ENCODE results near the gene CNTN4. TPM values are rescaled to one million over a fixed set of nuclear protein-coding genes. Genes with fewer than 3 reads are reported as not detected.

The CNTN4 gene
- total and polyA plus RNA-seq, 4 donors, result 1.5 to 30.7 (median 5.7) TPM

- Histone ChIP-seq H3K4me3 (no peak overlapping the region), H3K9ac (ENCODE audit: insufficient read depth in 1 of 2, low read length in 2 of 2) (no peak overlapping the region), H3K4me1 (ENCODE audit: control insufficient read depth in 5 of 5, insufficient read depth in 5 of 5, low read length in 5 of 5) (peaks cover 0 to 2% (median 0%) of the 10 kb centered on the region in 5 donors), H3K27me3 (ENCODE audit: control insufficient read depth in 3 of 3, insufficient read depth in 3 of 3, low read length in 2 of 3) (no peaks in the 10 kb centered on the region), H3K27ac (ENCODE audit: low read depth in 1 of 2, low read length in 1 of 2) (no peak overlapping the region), H3K9me3 (ENCODE audit: control insufficient read depth in 4 of 4, insufficient read depth in 3 of 4, low read length in 3 of 4) (no peaks in the 10 kb centered on the region), H3K36me3 (ENCODE audit: control insufficient read depth in 4 of 4, insufficient read depth in 4 of 4, low read length in 4 of 4) (no peaks in the 10 kb centered on the region)
- ATAC-seq (ENCODE audit: insufficient read depth, low FRiP score) (no peak), DNase-seq (no peak)
- WGBS, 2 donors, result 67 to 81% methylated on average over 9 of the region's 9 CpGs
- no peak for TF ChIP-seq CTCF (IDR thresholded peaks at IDR 0.05; ENCODE audit: control extremely low read depth, extremely low read depth)
Observed at GRCh38 chr3:2978977-2979732, 880.5 kb downstream of the CNTN4 start.

- Histone ChIP-seq H3K4me3 (no peak overlapping the region), H3K27ac (ENCODE audit: low read depth in 1 of 2, low read length in 1 of 2) (no peak overlapping the region), H3K27me3 (ENCODE audit: control insufficient read depth in 3 of 3, insufficient read depth in 3 of 3, low read length in 2 of 3) (no peaks in the 10 kb centered on the region), H3K9ac (ENCODE audit: insufficient read depth in 1 of 2, low read length in 2 of 2) (no peak overlapping the region), H3K36me3 (ENCODE audit: control insufficient read depth in 4 of 4, insufficient read depth in 4 of 4, low read length in 4 of 4) (no peaks in the 10 kb centered on the region), H3K9me3 (ENCODE audit: control insufficient read depth in 4 of 4, insufficient read depth in 3 of 4, low read length in 3 of 4) (no peaks in the 10 kb centered on the region), H3K4me1 (ENCODE audit: control insufficient read depth in 5 of 5, insufficient read depth in 5 of 5, low read length in 5 of 5) (no peaks in the 10 kb centered on the region)
- 75 to 80% methylated on average over 7 of the region's 7 CpGs for WGBS, 2 donors
- DNase-seq, result peak in 1 of 3 donors; percentile 7
- TF ChIP-seq CTCF (IDR thresholded peaks at IDR 0.05; ENCODE audit: control extremely low read depth, extremely low read depth), result no peak
- ATAC-seq (ENCODE audit: insufficient read depth, low FRiP score), result no peak
Observed at GRCh38 chr3:2984005-2984830, 885.6 kb downstream of the CNTN4 start.

GRCh38 chr3:2984831-2985220 lies 886.2 kb downstream of the CNTN4 start:
- WGBS, 2 donors, result 92 to 95% methylated on average over 2 of the region's 2 CpGs
- ATAC-seq (ENCODE audit: insufficient read depth, low FRiP score), result no peak
- TF ChIP-seq CTCF (IDR thresholded peaks at IDR 0.05; ENCODE audit: control extremely low read depth, extremely low read depth), result no peak
- no peak for DNase-seq
- Histone ChIP-seq H3K9me3 (ENCODE audit: control insufficient read depth in 4 of 4, insufficient read depth in 3 of 4, low read length in 3 of 4) (no peaks in the 10 kb centered on the region), H3K27ac (ENCODE audit: low read depth in 1 of 2, low read length in 1 of 2) (no peak overlapping the region), H3K27me3 (ENCODE audit: control insufficient read depth in 3 of 3, insufficient read depth in 3 of 3, low read length in 2 of 3) (no peaks in the 10 kb centered on the region), H3K9ac (ENCODE audit: insufficient read depth in 1 of 2, low read length in 2 of 2) (no peak overlapping the region), H3K4me3 (no peak overlapping the region), H3K36me3 (ENCODE audit: control insufficient read depth in 4 of 4, insufficient read depth in 4 of 4, low read length in 4 of 4) (no peaks in the 10 kb centered on the region), H3K4me1 (ENCODE audit: control insufficient read depth in 5 of 5, insufficient read depth in 5 of 5, low read length in 5 of 5) (no peaks in the 10 kb centered on the region)
